GM03348 (cell line): Measurements from ENCODE around the gene CDH11.

Experiments used
- DNase-seq: peaks from one replicate; pipeline ENCODE4 v3.0.0; 2012; ENCODE audit warnings: low spot score

The CDH11 gene

DNA sequence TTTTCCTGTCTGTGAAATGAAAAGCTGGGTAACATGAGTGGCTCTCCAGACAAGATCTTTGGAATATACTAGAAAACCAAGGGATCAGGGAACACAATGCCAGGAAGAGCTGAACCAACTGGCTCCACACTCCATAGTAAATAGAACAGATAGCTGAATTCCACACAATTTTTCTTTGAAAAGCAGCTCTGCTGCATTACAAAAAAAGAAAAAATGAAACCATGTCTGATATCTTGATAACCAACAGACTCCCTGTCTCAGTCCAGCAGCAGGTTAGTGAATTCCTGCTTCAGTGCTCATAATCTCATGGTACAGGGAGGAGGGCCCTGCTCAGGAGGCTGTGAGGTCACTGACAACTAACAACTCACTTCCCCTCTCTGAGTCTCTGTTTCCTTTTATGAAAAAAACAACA is 97.1 kb downstream of the CDH11 start:
- DNase-seq: peak; percentile 27

DNA sequence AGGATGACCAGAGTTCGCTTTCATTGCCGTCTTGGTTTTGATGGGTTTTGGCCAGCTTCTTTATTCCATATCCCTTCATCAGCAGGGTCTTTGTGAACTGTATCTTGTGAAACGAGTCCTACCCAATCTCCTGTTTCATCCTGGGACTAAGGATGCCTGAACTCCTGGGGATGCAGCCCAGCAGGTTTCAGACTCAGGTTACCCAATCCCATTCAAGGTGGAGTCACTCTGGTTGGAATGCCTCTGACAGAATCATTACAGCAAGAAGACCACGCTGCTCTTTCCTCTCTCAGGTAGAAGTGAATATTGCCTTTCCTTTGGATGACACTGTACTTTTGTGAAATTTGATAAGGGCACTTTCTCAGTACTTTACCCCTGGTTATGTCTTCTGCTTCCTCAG is 98.1 kb downstream of the CDH11 start:
- no peak for DNase-seq

DNA sequence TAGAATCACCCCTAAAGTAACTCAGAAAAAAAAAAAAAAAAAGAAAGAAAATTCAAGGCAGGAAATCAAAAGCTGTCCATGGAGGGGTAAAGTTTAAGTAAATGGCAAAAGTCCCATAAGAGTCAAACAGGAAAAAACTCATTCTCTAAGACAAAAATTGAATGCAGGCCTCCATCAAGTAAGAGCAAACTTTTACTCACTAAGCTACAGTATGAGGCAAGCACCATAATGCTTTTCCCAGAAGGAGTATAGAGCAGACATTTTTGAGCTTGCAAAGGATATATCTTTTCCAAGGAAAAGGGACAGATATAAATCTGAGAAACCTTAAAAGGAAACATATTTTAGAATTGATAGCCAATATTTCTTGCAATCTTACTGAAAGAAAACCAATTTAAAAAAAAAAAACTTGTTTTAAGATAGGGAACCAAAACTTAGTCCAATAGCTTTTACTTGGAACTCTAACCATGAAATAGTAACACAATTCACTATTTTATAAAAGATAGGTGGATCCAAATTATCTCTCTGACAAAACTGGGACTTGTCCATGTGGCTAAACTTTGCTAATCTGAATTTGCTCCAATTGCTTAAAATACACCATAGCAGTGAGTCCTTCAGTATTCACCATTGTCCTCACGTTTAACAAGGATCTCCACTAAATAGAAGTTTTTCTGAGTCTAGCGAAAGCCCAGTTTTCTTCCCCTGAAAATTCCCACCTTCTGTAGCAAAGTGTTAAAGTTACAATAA is 99.8 kb downstream of the CDH11 start:
- no peak for DNase-seq

DNA sequence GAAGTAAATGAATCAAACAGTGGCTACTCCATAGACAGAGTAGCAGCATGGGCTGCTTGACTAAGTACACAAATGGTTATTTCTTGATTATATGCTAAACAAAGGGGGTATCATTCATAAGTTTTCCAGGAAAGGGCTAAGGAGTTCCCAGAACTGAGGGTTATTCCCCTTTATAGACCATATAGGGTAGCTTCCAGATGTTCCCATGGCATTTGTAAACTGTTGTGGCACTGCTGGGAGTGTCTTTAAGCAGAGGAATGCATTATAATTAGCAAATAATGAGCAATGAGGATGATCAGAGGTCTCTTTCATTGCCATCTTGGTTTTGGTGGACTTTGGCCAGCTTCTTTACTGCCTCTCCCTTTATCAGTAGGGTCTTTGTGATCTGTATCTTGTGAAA is 105.1 kb downstream of the CDH11 start:
- no peak for DNase-seq

- DNase-seq: no peak
Measured at GRCh38 chr16:65015599-65015998, 106.3 kb downstream of the CDH11 start.

DNA sequence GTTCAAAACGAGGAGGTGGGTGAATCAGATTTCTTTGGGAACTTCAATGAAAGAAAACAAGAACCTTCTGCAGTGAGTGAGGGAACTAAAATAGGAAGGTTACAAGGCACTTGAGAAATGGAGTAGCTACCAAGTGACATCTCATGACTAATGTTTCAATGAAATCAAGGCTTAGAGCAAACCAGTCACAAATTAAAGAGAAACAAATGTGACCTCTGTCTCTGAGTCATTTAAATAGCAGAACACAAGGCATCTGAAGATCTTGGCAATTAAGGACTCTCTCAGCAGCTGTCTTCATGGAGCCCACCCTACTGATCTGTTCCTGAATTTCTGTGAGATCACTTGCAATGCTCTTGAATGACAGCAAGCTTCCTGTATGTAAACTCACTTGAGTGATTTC is 109.5 kb downstream of the CDH11 start:
- DNase-seq: peak; percentile 26

DNA sequence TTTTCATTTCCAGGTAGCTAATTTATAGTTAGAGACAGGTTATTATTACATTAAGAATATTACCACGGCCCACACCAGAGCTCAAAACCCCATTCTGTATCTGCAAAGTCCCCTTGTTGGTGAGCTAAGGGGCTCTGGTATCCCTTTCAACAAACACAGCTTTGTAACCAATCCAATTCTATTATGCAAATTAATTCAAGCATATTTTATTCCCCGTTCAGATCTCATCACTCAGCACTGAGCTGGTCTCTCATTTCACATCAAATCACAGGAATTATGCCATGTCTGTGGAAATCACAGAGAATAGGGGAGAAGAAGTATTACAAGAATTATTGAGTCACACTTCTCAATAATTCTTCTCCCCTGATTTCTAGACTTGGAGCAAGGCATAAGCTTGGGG is 111.7 kb downstream of the CDH11 start:
- no peak for DNase-seq

DNA sequence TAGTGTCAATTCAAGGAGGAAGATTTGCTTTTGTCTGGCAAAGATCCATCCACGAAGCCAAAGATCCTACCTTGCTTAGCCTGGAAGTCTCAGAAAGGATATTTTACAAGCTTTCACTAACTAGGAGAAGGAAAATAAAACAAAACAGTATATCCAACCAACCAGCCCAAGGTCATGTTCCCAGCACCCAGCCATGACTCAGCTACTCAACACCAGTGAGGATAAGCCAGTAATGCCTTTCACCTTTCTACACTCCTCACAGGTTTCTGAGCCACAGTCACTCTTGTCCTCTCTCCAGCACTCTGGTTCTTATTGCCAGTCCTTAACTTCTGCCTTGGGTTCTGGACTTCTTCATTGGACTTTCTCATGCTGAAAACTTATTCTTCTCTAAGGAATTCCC is 116.2 kb downstream of the CDH11 start:
- no peak for DNase-seq

- DNase-seq: no peak
Measured at GRCh38 chr16:65004570-65004969, 117.3 kb downstream of the CDH11 start.

DNA sequence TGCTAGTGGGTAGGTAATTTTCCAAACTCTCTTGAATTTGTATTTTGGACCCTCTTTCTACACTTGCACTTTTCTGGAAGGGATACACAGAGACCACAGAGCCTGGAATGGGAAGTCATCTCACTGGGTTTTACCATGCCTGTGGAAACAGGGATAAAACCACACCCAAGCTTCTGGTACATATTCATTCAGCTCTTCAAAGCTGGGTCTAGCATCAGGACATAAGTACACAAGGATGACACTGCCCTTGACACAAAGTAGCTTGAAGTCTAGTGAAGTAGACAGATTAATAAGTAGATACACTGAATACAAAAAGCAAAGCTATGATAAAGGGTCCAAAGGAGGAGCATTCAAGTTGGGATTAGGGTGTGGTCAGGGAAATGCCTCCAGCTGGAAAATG is 118.2 kb downstream of the CDH11 start:
- DNase-seq: no peak

- peak; percentile 47 for DNase-seq
Measured at GRCh38 chr16:65002265-65002664, 119.6 kb downstream of the CDH11 start.

DNA sequence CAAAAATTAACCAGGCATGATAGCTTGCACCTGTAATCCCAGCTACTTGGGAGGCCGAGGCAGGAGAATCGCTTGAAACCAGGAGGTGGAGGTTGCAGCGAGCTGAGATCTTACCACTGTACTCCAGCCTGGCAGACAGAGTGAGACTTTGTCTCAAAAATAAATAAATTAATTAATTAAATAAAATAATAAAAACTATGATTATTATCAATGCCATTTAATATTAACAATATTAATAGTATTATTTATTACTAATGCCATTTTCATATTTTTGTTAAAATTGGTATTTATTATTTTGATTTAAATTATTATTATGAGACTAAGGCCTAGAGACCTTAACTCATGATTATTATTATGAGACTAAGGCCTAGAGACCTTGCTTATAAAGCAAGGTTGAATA is 121.2 kb downstream of the CDH11 start:
- DNase-seq: no peak

GRCh38 chr16:64997751-64998150 is 124.1 kb downstream of the CDH11 start:
- no peak for DNase-seq

DNA sequence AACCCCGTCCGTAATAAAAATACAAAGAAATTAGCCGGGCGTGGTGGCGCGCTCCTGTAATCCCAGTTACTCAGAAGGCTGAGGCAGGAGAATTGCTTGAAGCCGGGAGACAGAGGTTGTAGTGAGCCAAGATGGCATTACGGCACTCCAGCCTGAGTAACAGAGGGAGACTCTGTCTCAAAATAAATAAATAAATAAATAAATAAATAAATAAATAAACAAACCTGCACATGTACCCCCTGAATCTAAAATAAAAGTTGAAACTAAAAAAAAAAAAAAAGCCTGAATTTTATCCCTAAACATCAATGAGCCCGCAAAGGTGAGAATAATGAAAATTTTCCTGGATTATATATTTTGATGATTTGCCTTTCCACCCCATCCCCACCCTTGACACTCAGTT is 124.7 kb downstream of the CDH11 start:
- DNase-seq: no peak

DNA sequence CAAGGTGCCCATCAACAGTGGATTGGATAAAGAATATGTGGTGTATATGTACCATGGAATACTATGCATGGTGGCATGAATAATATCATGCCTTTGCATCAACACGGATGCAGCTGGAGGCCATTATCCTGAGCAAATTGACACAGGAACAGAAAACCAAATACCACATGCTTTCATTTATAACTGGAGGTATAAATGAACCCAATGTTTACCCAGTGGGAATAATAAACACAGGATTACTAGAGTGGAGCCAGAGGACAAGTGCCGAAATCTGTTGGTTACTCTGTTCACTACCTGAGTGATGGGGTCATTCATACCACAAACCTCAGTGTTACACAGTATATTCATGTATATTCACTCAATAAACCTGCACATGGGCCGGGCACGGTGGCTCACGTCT is 125.2 kb downstream of the CDH11 start:
- DNase-seq: no peak

DNA sequence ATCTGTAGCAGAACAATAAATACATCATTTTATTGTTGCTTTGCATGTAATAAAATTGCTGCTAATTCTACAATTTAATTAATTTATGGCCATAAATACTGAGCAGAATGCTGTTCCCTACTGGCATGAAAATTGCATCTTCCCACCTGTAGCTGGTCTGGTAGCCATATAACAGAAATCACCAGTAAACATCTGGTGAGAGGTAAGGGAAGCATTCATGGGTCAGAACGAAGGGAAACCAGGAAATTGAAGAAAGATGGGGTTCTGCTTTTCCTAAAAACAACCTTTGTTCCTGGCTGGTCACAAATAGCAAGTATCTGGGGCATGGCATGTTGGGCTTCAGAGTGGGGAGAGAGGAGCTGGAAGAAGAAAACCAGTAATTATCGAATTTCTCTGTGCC is 128.4 kb downstream of the CDH11 start:
- no peak for DNase-seq

- DNase-seq: peak; percentile 35
Measured at GRCh38 chr16:64991001-64991400, 130.9 kb downstream of the CDH11 start.

DNA sequence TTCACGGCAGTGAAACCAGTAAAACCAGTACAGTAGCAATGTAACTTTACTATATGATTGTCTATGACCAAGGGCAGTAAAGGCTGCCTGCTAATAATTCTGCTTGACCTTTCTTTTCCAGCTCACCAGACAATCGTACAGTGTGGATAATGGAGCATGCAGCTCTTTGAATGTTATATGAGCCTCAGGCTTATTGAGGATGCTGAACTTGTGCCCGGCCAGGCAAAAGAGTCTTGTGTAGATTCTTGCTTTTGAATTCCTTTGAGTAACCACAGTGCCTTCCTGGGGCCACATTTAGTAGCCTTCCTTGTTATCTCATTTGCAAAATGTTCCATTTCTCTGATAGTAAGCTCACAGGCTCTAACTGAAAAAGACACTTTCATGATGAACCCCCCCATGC is 131.8 kb downstream of the CDH11 start:
- DNase-seq: no peak

- DNase-seq: no peak
Measured at GRCh38 chr16:64989050-64989449, 132.8 kb downstream of the CDH11 start.

DNA sequence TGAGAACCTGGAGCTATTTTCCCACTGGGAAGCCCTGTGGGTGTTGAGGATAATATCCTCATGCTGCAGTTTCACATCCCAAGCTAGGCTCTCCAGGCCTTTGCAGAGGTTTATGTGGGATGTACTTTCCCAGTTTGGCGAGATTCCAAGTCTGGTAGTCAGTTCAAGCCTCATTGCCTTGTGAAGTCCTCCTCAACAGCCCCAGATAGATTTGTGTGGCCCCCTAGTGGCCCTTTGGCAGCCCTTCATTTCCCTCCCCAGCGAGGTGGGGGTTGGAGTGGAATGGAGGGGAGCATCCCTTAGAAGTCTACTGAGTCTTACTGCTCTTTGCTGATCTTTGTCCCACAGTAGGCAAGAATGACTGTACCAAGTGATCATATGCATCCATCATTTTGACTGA is 137.9 kb downstream of the CDH11 start:
- peak; percentile 55 for DNase-seq

DNA sequence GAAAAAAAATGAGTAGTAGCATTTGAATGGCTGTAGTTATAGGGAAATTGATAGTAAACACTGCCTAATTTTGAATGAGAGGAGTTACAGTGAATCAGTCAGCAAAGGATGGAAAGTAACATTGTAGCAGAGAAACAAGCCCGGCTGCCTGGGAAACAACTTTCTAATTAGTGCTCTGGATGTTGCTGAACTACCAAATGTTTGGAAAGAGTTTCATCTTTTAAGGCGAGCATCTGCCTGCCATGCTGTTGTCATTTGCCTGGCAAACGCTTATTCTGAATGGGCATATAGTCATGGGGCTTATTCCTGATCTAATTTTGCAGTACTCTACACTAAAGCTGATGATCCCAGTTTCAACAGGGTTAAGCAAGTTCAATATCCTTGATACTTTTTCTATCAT is 138.6 kb downstream of the CDH11 start:
- DNase-seq: no peak

DNA sequence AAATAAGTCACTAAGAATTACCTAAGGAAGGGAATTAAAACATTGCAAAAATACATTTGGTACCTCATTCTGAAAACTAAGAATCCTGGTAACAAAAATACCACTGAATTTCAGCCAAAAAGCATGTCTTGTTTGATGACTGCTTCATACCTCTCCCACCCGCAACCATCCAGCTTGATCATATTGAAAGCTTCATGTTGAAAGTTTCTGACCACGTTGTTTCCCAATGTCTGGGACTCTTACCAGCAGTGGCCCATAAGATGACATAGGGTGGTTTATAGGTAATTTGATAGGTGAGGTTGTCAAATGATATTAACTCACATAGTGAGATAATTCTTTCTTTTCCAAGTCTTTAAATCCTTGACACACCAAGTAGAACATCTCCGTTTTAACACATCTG is 139.3 kb downstream of the CDH11 start:
- DNase-seq: peak; percentile 16

- no peak for DNase-seq
Measured at GRCh38 chr16:64981568-64982281, 140.1 kb downstream of the CDH11 start.
